Prostate gland (tissue), 2 donors: ENCODE measurements around the gene CD38. TPM values are rescaled to one million over a fixed set of nuclear protein-coding genes. Genes with fewer than 3 reads are reported as not detected.
"Not testable (repeated sequence)": the region's sequence is repeated elsewhere in the genome, so short reads cannot be mapped to it uniquely, and the experiment has no call there.

Source experiments
- DNase-seq: peaks from one replicate; pipeline ENCODE4 v3.0.0-alpha.2; 2019; ENCODE audit warnings: low spot score
- H3K27ac ChIP-seq, 2 donors: fragments of 200-600 bp; sonication (generic); 2 replicates each; pipeline ENCODE4 v1.5.1; 2017 to 2019
- H3K27me3 ChIP-seq: fragments of 200-600 bp; sonication (generic); replicated peaks from 2 replicates; pipeline ENCODE4 v1.5.1; 2019; ENCODE audit not compliant: insufficient read depth
- H3K36me3 ChIP-seq, 2 donors: fragments of 200-600 bp; sonication (generic); 1 replicate in 1 of 2; 2 replicates in 1 of 2; pipeline versions ENCODE4 v1.5.1 to v1.8.1; 2017 to 2019
- H3K4me1 ChIP-seq: fragments of 200-600 bp; sonication (generic); replicated peaks from 2 replicates; pipeline ENCODE4 v1.5.1; 2019
- H3K4me3 ChIP-seq, 2 donors: fragments of 200-600 bp; sonication (generic); 2 replicates each; pipeline ENCODE4 v1.5.1; 2017 to 2019
- H3K9me3 ChIP-seq: fragments of 200-600 bp; sonication (generic); 2 replicates; pipeline ENCODE4 v1.5.1; 2017
- CTCF ChIP-seq, 4 experiments: fragments of 200-600 bp in 2 of 4; fragments of 450-650 bp in 2 of 4; sonication (generic) in 2 of 4; IDR thresholded peaks; 1 replicate in 3 of 4; 2 replicates in 1 of 4; pipeline ENCODE4 v1.5.1; 2016 to 2019; ENCODE audit warnings: antibody characterized with exemption in 4 of 4, mild to moderate bottlenecking in 2 of 4, moderate library complexity in 2 of 4
- POLR2A ChIP-seq: fragments of 450-650 bp; IDR thresholded peaks from one replicate; pipeline ENCODE4 v1.6.1; 2016; ENCODE audit warnings: antibody characterized with exemption, mild to moderate bottlenecking
- POLR2AphosphoS5 ChIP-seq: sonication (generic); formaldehyde crosslinking; IDR thresholded peaks from one replicate; pipeline ENCODE4 v1.6.1; 2017; ENCODE audit warnings: antibody characterized with exemption
- WGBS: methylation state at CpG from one replicate; pipeline ENCODE4 v1.1.5; 2018; 5-methylcytosine and 5-hydroxymethylcytosine counted together
- intact Hi-C: fragments of 100-400 bp; cut with DNase I; formaldehyde crosslinking; loops from one replicate; pipeline ENCODE4 v1.14.2; 2022
- total RNA-seq, 2 donors: library from RNA; depleted of rRNA; stranded (reverse); fragments of >200 nt; gene quantifications; one replicate each; pipeline ENCODE4 v1.1.0, GENCODE V29; 2016

CD38 gene
- total RNA-seq, result 1 to 10 TPM; 4.6 to 9.9 TPM

- TF ChIP-seq CTCF (IDR thresholded peaks at IDR 0.05) (no peak), POLR2AphosphoS5 (no peak), POLR2A (no peak)
- WGBS, result 2% methylated on average over 75 of the region's 76 CpGs
- peak within 1 kb of the TSS; percentile 32 to 58 for H3K4me3 ChIP-seq
- peak within 1 kb of the TSS; percentile 72 to 81 for H3K27ac ChIP-seq
- H3K4me1 ChIP-seq, result no peaks in the 10 kb centered on the region
- H3K36me3 ChIP-seq, result no peaks in the 10 kb centered on the region
- H3K27me3 ChIP-seq, result no peaks in the 10 kb centered on the region
- DNase-seq, result peak; percentile 42
- no peaks in the 10 kb centered on the region for H3K9me3 ChIP-seq
- intact Hi-C loops, result no loop called here
Measured at GRCh38 chr4:15778289-15779241, at the start of gene CD38. CD38 (plus strand) TSS chr4:15778328; CDS start chr4:15778415, 87 bp downstream.

GRCh38 chr4:15729910-15730533 lies 48.1 kb upstream of the CD38 start:
- no peak for TF ChIP-seq POLR2AphosphoS5
- TF ChIP-seq POLR2A, result no peak
- peak; percentile 71 to 83 (median 78) for TF ChIP-seq CTCF (IDR thresholded peaks at IDR 0.05)
- H3K9me3 ChIP-seq, result no peaks in the 10 kb centered on the region
- peak; percentile 27 for DNase-seq
- no peaks in the 10 kb centered on the region for H3K36me3 ChIP-seq
- no peaks in the 10 kb centered on the region for H3K27me3 ChIP-seq
- H3K27ac ChIP-seq, result no peak overlapping the region
- intact Hi-C loops, result loop anchor here (5.0 to 10.0 kb wide), 2 partner anchors 253 to 275 kb away; no protein-coding TSS in a partner anchor
- H3K4me1 ChIP-seq, result no peaks in the 10 kb centered on the region
- H3K4me3 ChIP-seq, result no peak overlapping the region
- 11% methylated on average over 3 of the region's 3 CpGs for WGBS

GRCh38 chr4:15733061-15733460 lies 45.1 kb upstream of the CD38 start:
- H3K27me3 ChIP-seq, H3K36me3 ChIP-seq, H3K9me3 ChIP-seq, H3K27ac ChIP-seq, H3K4me3 ChIP-seq, DNase-seq, H3K4me1 ChIP-seq: not testable (repeated sequence)
- 76% methylated on average over 5 of the region's 5 CpGs for WGBS
- intact Hi-C loops, result loop anchor here (10.0 kb wide), 1 partner anchor 272 kb away; no protein-coding TSS in a partner anchor

- 78% methylated on average over 6 of the region's 6 CpGs for WGBS
Measured at GRCh38 chr4:15735536-15735935, 42.6 kb upstream of the CD38 start.

More at GRCh38 chr4:15735536-15735935, 42.6 kb upstream of the CD38 start:
- H3K9me3 ChIP-seq, result no peaks in the 10 kb centered on the region
- no peak overlapping the region for H3K27ac ChIP-seq
- no peak for DNase-seq
- no peak overlapping the region for H3K4me3 ChIP-seq
- no peaks in the 10 kb centered on the region for H3K4me1 ChIP-seq
- intact Hi-C loops, result loop anchor here (10.0 kb wide), 1 partner anchor 269 kb away; no protein-coding TSS in a partner anchor
- no peaks in the 10 kb centered on the region for H3K27me3 ChIP-seq
- H3K36me3 ChIP-seq, result no peaks in the 10 kb centered on the region
- TF ChIP-seq CTCF (IDR thresholded peaks at IDR 0.05), result no peak
- no peak for TF ChIP-seq POLR2AphosphoS5
- TF ChIP-seq POLR2A, result no peak
